Liver (tissue), 9 donors: ENCODE data around the gene PPP1R26. TPM values are rescaled to one million over a fixed set of nuclear protein-coding genes. Genes with fewer than 3 reads are reported as not detected.

Source experiments
- DNase-seq: peaks from one replicate; pipeline ENCODE4 v3.0.0-alpha.2; 2017; ENCODE audit warnings: low spot score
- H3K27ac ChIP-seq, 2 donors: one replicate each; pipeline ENCODE4 v1.7.0; 2013; ENCODE audit warnings: inconsistent platforms in 2 of 2, low read length in 2 of 2, control low read depth in 1 of 2, low read depth in 1 of 2, mild to moderate bottlenecking in 1 of 2
- H3K27me3 ChIP-seq, 4 donors: one replicate each; pipeline versions ENCODE4 v1.6.1 to v1.7.0; 2013; ENCODE audit warnings: low read length in 3 of 4, inconsistent platforms in 1 of 4, mild to moderate bottlenecking in 1 of 4, moderate library complexity in 1 of 4; ENCODE audit not compliant: control insufficient read depth in 4 of 4, insufficient read depth in 4 of 4
- H3K36me3 ChIP-seq, 4 donors: one replicate each; pipeline versions ENCODE4 v1.6.1 to v1.7.0; 2013; ENCODE audit warnings: low read length in 3 of 4, mild to moderate bottlenecking in 3 of 4, low read depth in 1 of 4, moderate library complexity in 1 of 4; ENCODE audit not compliant: control insufficient read depth in 4 of 4, insufficient read depth in 3 of 4
- H3K4me1 ChIP-seq, 4 donors: one replicate each; pipeline versions ENCODE4 v1.6.1 to v1.7.0; 2013; ENCODE audit warnings: low read length in 3 of 4, mild to moderate bottlenecking in 3 of 4, moderate library complexity in 1 of 4; ENCODE audit not compliant: control insufficient read depth in 4 of 4, insufficient read depth in 4 of 4
- H3K4me3 ChIP-seq, 3 donors: one replicate each; pipeline versions ENCODE4 v1.6.1 to v1.7.0; 2013; ENCODE audit warnings: low read length in 3 of 3, control low read depth in 1 of 3, low read depth in 1 of 3, mild to moderate bottlenecking in 1 of 3
- H3K9ac ChIP-seq, 2 donors: one replicate each; pipeline ENCODE4 v1.7.0; 2013; ENCODE audit warnings: low read length in 2 of 2, mild to moderate bottlenecking in 2 of 2, moderate library complexity in 2 of 2, control low read depth in 1 of 2, low read depth in 1 of 2
- H3K9me3 ChIP-seq, 4 donors: one replicate each; pipeline versions ENCODE4 v1.6.1 to v1.7.0; 2013; ENCODE audit warnings: low read length in 3 of 4; ENCODE audit not compliant: control insufficient read depth in 4 of 4
- ATF3 ChIP-seq: IDR thresholded peaks from 2 replicates; pipeline ENCODE4 v1.6.1; 2016; ENCODE audit warnings: antibody characterized with exemption
- EGR1 ChIP-seq, 2 donors: IDR thresholded peaks; 2 replicates each; pipeline ENCODE4 v1.6.1; 2016 to 2018; ENCODE audit warnings: antibody characterized with exemption in 2 of 2, low read depth in 2 of 2
- FOXA1 ChIP-seq: IDR thresholded peaks from 2 replicates; pipeline ENCODE4 v1.6.1; 2016; ENCODE audit warnings: antibody characterized with exemption
- FOXA2 ChIP-seq: IDR thresholded peaks from 2 replicates; pipeline ENCODE4 v1.6.1; 2016; ENCODE audit warnings: antibody characterized with exemption
- GABPA ChIP-seq, 2 donors: IDR thresholded peaks in 1 of 2; conservative IDR thresholded peaks in 1 of 2; 2 replicates each; pipeline ENCODE4 v1.6.1; 2016; ENCODE audit warnings: antibody characterized with exemption in 2 of 2, mild to moderate bottlenecking in 1 of 2, moderate library complexity in 1 of 2
- HNF4A ChIP-seq, 2 donors: conservative IDR thresholded peaks; 2 replicates each; pipeline ENCODE4 v1.6.1; 2016; ENCODE audit warnings: antibody characterized with exemption in 2 of 2, mild to moderate bottlenecking in 2 of 2
- HNF4G ChIP-seq: IDR thresholded peaks from 2 replicates; pipeline ENCODE4 v1.6.1; 2016; ENCODE audit warnings: antibody characterized with exemption
- JUND ChIP-seq, 2 donors: IDR thresholded peaks; 2 replicates each; pipeline ENCODE4 v1.6.1; 2016; ENCODE audit warnings: antibody characterized with exemption in 2 of 2
- MAX ChIP-seq: IDR thresholded peaks from 2 replicates; pipeline ENCODE4 v1.6.1; 2016; ENCODE audit warnings: antibody characterized with exemption
- NR2F2 ChIP-seq: IDR thresholded peaks from 2 replicates; pipeline ENCODE4 v1.6.1; 2016; ENCODE audit warnings: antibody characterized with exemption
- RAD21 ChIP-seq, 2 donors: IDR thresholded peaks; 2 replicates each; pipeline ENCODE4 v1.6.1; 2016; ENCODE audit warnings: antibody characterized with exemption in 2 of 2, mild to moderate bottlenecking in 2 of 2
- RXRA ChIP-seq, 2 donors: IDR thresholded peaks; 2 replicates each; pipeline ENCODE4 v1.6.1; 2017 to 2018; ENCODE audit warnings: antibody characterized with exemption in 2 of 2, mild to moderate bottlenecking in 1 of 2
- SP1 ChIP-seq: IDR thresholded peaks from 2 replicates; pipeline ENCODE4 v1.6.1; 2018; ENCODE audit warnings: antibody characterized with exemption, mild to moderate bottlenecking
- TAF1 ChIP-seq: conservative IDR thresholded peaks from 2 replicates; pipeline ENCODE4 v1.6.1; 2016; ENCODE audit warnings: antibody characterized with exemption, mild to moderate bottlenecking
- YY1 ChIP-seq: IDR thresholded peaks from 2 replicates; pipeline ENCODE4 v1.6.1; 2016; ENCODE audit warnings: antibody characterized with exemption, mild to moderate bottlenecking
- ZBTB33 ChIP-seq: IDR thresholded peaks from 2 replicates; pipeline ENCODE4 v1.6.1; 2016; ENCODE audit warnings: antibody characterized with exemption
- WGBS: extraction: QIAGEN DNeasy Blood & Tissue Kit; methylation state at CpG from one replicate; pipeline ENCODE4 v1.1.7; 2013; 5-methylcytosine and 5-hydroxymethylcytosine counted together
- polyA plus RNA-seq, 2 donors: library from polyadenylated mRNA; stranded (reverse) in 1 of 2; unstranded in 1 of 2; fragments of 200-250 nt in 1 of 2; fragments of >200 nt in 1 of 2; fragmentation: Nextera tagmentation in 1 of 2; extraction: Ambion mirVana in 1 of 2; gene quantifications; one replicate each; pipeline versions ENCODE4 v1.2.1 to v1.2.3, GENCODE V29; 2013 to 2015
- total RNA-seq, 2 donors: library from RNA; depleted of rRNA; stranded (reverse); fragments of >200 nt; gene quantifications; one replicate each; pipeline ENCODE4 v1.2.3, GENCODE V29; 2014
- TF ChIP-seq, protein P1 (sequence below): fragments of 150-350 bp; IDR thresholded peaks from 2 replicates; pipeline ENCODE4 v1.5.1; 2017; ENCODE audit warnings: improper control_type of control experiment, low read depth, low read length; ENCODE audit not compliant: missing input control
- TF ChIP-seq, protein P2 (sequence below): IDR thresholded peaks from 2 replicates; pipeline ENCODE4 v1.6.1; 2016; ENCODE audit warnings: antibody characterized with exemption, mild to moderate bottlenecking
- donor health status: healthy.
- donor health status: healthy.
- donor health status: healthy.
- donor health status: healthy.
- donor health status: healthy.

Gene PPP1R26
- total and polyA plus RNA-seq, 4 donors = 1.5 to 9.5 (median 4.2) TPM

- whole genome bisulfite sequencing = 92% methylated on average over 10 of the region's 10 CpGs
Measured at GRCh38 chr9:135531096-135531495, 51.5 kb downstream of the PPP1R26 start.

GRCh38 chr9:135533113-135533512 is 53.5 kb downstream of the PPP1R26 start:
- H3K9ac ChIP-seq = no peak overlapping the region
- no peaks in the 10 kb centered on the region for H3K4me1 ChIP-seq
- H3K36me3 ChIP-seq = no peaks in the 10 kb centered on the region
- DNase-seq = no peak
- peaks cover 0 to 2% (median 0%) of the 10 kb centered on the region in 4 donors for H3K9me3 ChIP-seq
- no peak overlapping the region for H3K27ac ChIP-seq
- H3K27me3 ChIP-seq = peaks cover 0 to 4% (median 0%) of the 10 kb centered on the region in 4 donors
- H3K4me3 ChIP-seq = no peak overlapping the region
- WGBS = 89% methylated on average over 3 of the region's 3 CpGs
- TF ChIP-seq HNF4G (no peak), RAD21 (IDR thresholded peaks at IDR 0.05) (no peak), RXRA (IDR thresholded peaks at IDR 0.05) (no peak), YY1 (no peak), EGR1 (IDR thresholded peaks at IDR 0.05; ENCODE audit: low read depth in 2 of 2) (no peak), NR2F2 (no peak), ZBTB33 (no peak), TAF1 (no peak), MAX (no peak), FOXA2 (no peak), JUND (IDR thresholded peaks at IDR 0.05) (no peak), SP1 (no peak), HNF4A (conservative IDR thresholded peaks at IDR 0.05) (no peak), ATF3 (no peak), GABPA (IDR thresholded peaks at IDR 0.05 in 1 of 2, conservative IDR thresholded peaks at IDR 0.05 in 1 of 2) (no peak)
- TF ChIP-seq, protein P1, sequence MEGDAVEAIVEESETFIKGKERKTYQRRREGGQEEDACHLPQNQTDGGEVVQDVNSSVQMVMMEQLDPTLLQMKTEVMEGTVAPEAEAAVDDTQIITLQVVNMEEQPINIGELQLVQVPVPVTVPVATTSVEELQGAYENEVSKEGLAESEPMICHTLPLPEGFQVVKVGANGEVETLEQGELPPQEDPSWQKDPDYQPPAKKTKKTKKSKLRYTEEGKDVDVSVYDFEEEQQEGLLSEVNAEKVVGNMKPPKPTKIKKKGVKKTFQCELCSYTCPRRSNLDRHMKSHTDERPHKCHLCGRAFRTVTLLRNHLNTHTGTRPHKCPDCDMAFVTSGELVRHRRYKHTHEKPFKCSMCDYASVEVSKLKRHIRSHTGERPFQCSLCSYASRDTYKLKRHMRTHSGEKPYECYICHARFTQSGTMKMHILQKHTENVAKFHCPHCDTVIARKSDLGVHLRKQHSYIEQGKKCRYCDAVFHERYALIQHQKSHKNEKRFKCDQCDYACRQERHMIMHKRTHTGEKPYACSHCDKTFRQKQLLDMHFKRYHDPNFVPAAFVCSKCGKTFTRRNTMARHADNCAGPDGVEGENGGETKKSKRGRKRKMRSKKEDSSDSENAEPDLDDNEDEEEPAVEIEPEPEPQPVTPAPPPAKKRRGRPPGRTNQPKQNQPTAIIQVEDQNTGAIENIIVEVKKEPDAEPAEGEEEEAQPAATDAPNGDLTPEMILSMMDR = no peak
- TF ChIP-seq, protein P2, sequence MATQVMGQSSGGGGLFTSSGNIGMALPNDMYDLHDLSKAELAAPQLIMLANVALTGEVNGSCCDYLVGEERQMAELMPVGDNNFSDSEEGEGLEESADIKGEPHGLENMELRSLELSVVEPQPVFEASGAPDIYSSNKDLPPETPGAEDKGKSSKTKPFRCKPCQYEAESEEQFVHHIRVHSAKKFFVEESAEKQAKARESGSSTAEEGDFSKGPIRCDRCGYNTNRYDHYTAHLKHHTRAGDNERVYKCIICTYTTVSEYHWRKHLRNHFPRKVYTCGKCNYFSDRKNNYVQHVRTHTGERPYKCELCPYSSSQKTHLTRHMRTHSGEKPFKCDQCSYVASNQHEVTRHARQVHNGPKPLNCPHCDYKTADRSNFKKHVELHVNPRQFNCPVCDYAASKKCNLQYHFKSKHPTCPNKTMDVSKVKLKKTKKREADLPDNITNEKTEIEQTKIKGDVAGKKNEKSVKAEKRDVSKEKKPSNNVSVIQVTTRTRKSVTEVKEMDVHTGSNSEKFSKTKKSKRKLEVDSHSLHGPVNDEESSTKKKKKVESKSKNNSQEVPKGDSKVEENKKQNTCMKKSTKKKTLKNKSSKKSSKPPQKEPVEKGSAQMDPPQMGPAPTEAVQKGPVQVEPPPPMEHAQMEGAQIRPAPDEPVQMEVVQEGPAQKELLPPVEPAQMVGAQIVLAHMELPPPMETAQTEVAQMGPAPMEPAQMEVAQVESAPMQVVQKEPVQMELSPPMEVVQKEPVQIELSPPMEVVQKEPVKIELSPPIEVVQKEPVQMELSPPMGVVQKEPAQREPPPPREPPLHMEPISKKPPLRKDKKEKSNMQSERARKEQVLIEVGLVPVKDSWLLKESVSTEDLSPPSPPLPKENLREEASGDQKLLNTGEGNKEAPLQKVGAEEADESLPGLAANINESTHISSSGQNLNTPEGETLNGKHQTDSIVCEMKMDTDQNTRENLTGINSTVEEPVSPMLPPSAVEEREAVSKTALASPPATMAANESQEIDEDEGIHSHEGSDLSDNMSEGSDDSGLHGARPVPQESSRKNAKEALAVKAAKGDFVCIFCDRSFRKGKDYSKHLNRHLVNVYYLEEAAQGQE = no peak

More at GRCh38 chr9:135531096-135531495, 51.5 kb downstream of the PPP1R26 start:
- H3K9ac ChIP-seq = no peak overlapping the region
- H3K27me3 ChIP-seq = peaks cover 0 to 4% (median 0%) of the 10 kb centered on the region in 4 donors
- no peak for DNase-seq
- H3K4me1 ChIP-seq = no peaks in the 10 kb centered on the region
- H3K9me3 ChIP-seq = peaks cover 0 to 2% (median 0%) of the 10 kb centered on the region in 4 donors
- H3K4me3 ChIP-seq = no peak overlapping the region
- H3K27ac ChIP-seq = no peak overlapping the region
- TF ChIP-seq HNF4A (conservative IDR thresholded peaks at IDR 0.05) = no peak
- TF ChIP-seq NR2F2 = no peak
- TF ChIP-seq FOXA1 = no peak
- no peak for TF ChIP-seq SP1
- TF ChIP-seq, protein P1 = no peak
- no peak for TF ChIP-seq YY1
- TF ChIP-seq ATF3 = no peak
- H3K36me3 ChIP-seq = no peaks in the 10 kb centered on the region
